Adrenal gland (tissue), 12 donors: Measurements from ENCODE around the gene PARVA. TPM values are rescaled to one million over a fixed set of nuclear protein-coding genes. Genes with fewer than 3 reads are reported as not detected.

Source experiments
- DNase-seq, 7 donors: peaks; one replicate each; pipeline ENCODE4 v3.0.0-alpha.2; 2019 to 2020
- H3K27ac ChIP-seq, 5 donors: fragments of 200-600 bp; sonication (generic) in 4 of 5; 1 replicate in 3 of 5; 2 replicates in 2 of 5; pipeline versions ENCODE4 v1.5.1 to v1.8.0; 2016 to 2020; ENCODE audit warnings: mild to moderate bottlenecking in 1 of 5
- H3K27me3 ChIP-seq: fragments of 200-600 bp; 2 replicates; pipeline ENCODE4 v1.8.0; 2021
- H3K36me3 ChIP-seq, 2 donors: fragments of 200-600 bp; replicated peaks in 1 of 2; 1 replicate in 1 of 2; 2 replicates in 1 of 2; pipeline versions ENCODE4 v1.5.1 to v1.8.0; 2018 to 2022
- H3K4me1 ChIP-seq, 2 donors: fragments of 200-600 bp; replicated peaks in 1 of 2; 1 replicate in 1 of 2; 2 replicates in 1 of 2; pipeline versions ENCODE4 v1.5.1 to v1.8.0; 2018 to 2021
- H3K4me3 ChIP-seq, 4 donors: fragments of 200-600 bp; sonication (generic) in 3 of 4; one replicate each; pipeline ENCODE4 v1.5.1; 2016 to 2018
- H3K9me3 ChIP-seq, 3 donors: fragments of 200-600 bp; sonication (generic) in 1 of 3; replicated peaks in 1 of 3; 1 replicate in 2 of 3; 2 replicates in 1 of 3; pipeline versions ENCODE4 v1.5.1 to v1.8.0; 2016 to 2021
- POLR2A ChIP-seq, 2 donors: fragments of 450-650 bp; IDR thresholded peaks; one replicate each; pipeline ENCODE4 v1.6.1; 2017; ENCODE audit warnings: antibody characterized with exemption in 2 of 2, mild to moderate bottlenecking in 2 of 2, moderate library complexity in 1 of 2
- WGBS, 4 donors: extraction: QIAGEN DNeasy Blood & Tissue Kit in 2 of 4; methylation state at CpG; one replicate each; pipeline versions ENCODE4 v1.1.5 to v1.1.7; 2013 to 2017; 5-methylcytosine and 5-hydroxymethylcytosine counted together
- intact Hi-C, 2 donors: fragments of 100-400 bp; cut with DNase I; formaldehyde crosslinking; loops; one replicate each; pipeline versions ENCODE4 v1.14.1 to v1.15.0; 2022 to 2023
- polyA plus RNA-seq, 3 donors: library from polyadenylated mRNA; stranded (reverse); fragments of 200-250 nt in 2 of 3; fragments of 350-450 nt in 1 of 3; fragmentation: Illumina TruSeq in 1 of 3; extraction: RNeasy Lipid Tissue Mini Kit (QIAGEN cat#74804) in 1 of 3; gene quantifications; one replicate each; pipeline ENCODE4 v1.2.3, GENCODE V29; 2013 to 2014
- total RNA-seq, 9 donors: library from RNA; depleted of rRNA in 4 of 9; stranded (reverse); fragments of >200 nt in 4 of 9; fragments of 120-200 nt in 1 of 9; fragmentation: NEBNext Ultra II Directional in 1 of 9; extraction: Animal tissue kit (Norgen Biotek cat#: 25700) in 1 of 9; gene quantifications; one replicate each; pipeline versions ENCODE4 v1.1.0 to v1.2.4, GENCODE V29; 2013 to 2023
- TF ChIP-seq, protein P1 (sequence below), 6 experiments: fragments of 450-650 bp in 4 of 6; fragments of 200-600 bp in 2 of 6; sonication (generic) in 1 of 6; IDR thresholded peaks; 1 replicate in 5 of 6; 2 replicates in 1 of 6; pipeline versions ENCODE4 v1.5.1 to v1.8.0; 2016 to 2021; ENCODE audit warnings: antibody characterized with exemption in 6 of 6, mild to moderate bottlenecking in 2 of 6, moderate library complexity in 1 of 6
- donor health status: healthy with polysubstance abuse.
- donor health status: Bipolar disorder and iron deficiency.
- donor health status: DM: yes; HTN: yes; CAD: no.
- donor health status: DM: no; HTN: no; CAD: no.
- donor health status: DM: no; HTN: no; CAD: no.
- donor health status: DM: yes; HTN: yes; CAD: no.

Gene PARVA
- total and polyA plus RNA-seq, 12 donors, result 13.0 to 58.9 (median 31.4) TPM

DNA sequence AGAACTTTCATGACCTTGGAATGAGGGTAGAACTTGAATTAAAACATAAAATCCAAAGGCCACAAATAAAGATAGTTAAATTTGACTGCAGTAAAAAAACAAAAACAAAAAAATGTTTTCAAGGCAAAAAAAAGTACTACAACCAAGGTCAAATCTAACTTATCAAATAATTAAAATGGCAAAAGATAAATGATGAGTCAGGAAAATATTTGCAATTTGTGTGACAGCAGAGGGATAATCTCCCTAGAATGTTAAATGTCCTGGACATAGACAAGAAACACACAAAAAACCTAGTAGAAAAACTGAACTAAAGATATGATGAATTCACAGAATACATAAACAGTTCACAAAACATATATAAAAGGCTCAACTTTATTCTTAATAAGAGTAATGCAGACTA lies 186.6 kb downstream of the PARVA start:
- Histone ChIP-seq H3K27me3 (no peaks in the 10 kb centered on the region), H3K4me3 (no peak overlapping the region), H3K9me3 (no peaks in the 10 kb centered on the region), H3K36me3 (no peaks in the 10 kb centered on the region), H3K4me1 (no peaks in the 10 kb centered on the region), H3K27ac (no peak overlapping the region)
- TF ChIP-seq POLR2A (IDR thresholded peaks at IDR 0.05), result no peak
- TF ChIP-seq, protein P1, sequence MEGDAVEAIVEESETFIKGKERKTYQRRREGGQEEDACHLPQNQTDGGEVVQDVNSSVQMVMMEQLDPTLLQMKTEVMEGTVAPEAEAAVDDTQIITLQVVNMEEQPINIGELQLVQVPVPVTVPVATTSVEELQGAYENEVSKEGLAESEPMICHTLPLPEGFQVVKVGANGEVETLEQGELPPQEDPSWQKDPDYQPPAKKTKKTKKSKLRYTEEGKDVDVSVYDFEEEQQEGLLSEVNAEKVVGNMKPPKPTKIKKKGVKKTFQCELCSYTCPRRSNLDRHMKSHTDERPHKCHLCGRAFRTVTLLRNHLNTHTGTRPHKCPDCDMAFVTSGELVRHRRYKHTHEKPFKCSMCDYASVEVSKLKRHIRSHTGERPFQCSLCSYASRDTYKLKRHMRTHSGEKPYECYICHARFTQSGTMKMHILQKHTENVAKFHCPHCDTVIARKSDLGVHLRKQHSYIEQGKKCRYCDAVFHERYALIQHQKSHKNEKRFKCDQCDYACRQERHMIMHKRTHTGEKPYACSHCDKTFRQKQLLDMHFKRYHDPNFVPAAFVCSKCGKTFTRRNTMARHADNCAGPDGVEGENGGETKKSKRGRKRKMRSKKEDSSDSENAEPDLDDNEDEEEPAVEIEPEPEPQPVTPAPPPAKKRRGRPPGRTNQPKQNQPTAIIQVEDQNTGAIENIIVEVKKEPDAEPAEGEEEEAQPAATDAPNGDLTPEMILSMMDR (IDR thresholded peaks at IDR 0.05), result no peak
- intact Hi-C loops, result no loop called here
- no peak for DNase-seq

DNA sequence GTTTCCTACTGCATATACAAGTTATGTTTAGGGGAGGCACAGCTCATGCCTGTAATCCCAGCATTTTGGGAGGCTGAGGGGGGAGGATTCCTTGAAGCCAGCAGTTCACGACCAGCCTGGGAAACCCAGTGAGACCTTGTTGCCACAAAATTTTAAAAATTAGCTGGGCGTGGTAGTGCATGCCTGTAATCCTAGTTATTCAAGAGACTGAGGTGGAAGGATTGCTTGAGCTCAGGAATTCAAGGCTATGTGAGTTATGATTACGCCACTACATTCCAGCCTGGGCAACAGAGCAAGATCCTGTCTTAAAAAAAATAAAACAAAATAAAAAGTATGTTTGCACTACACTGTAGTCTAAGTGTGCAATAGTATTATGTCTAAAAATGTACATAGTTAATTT lies 188.0 kb downstream of the PARVA start:
- Histone ChIP-seq H3K4me3 (no peak overlapping the region), H3K27me3 (no peaks in the 10 kb centered on the region), H3K27ac (no peak overlapping the region), H3K4me1 (no peaks in the 10 kb centered on the region), H3K9me3 (no peaks in the 10 kb centered on the region), H3K36me3 (no peaks in the 10 kb centered on the region)
- no peak for TF ChIP-seq POLR2A (IDR thresholded peaks at IDR 0.05)
- TF ChIP-seq, protein P1 (IDR thresholded peaks at IDR 0.05), result no peak
- intact Hi-C loops, result no loop called here
- WGBS, 4 donors, result 61 to 78% (median 72%) methylated on average over 3 of the region's 3 CpGs
- DNase-seq, result no peak

DNA sequence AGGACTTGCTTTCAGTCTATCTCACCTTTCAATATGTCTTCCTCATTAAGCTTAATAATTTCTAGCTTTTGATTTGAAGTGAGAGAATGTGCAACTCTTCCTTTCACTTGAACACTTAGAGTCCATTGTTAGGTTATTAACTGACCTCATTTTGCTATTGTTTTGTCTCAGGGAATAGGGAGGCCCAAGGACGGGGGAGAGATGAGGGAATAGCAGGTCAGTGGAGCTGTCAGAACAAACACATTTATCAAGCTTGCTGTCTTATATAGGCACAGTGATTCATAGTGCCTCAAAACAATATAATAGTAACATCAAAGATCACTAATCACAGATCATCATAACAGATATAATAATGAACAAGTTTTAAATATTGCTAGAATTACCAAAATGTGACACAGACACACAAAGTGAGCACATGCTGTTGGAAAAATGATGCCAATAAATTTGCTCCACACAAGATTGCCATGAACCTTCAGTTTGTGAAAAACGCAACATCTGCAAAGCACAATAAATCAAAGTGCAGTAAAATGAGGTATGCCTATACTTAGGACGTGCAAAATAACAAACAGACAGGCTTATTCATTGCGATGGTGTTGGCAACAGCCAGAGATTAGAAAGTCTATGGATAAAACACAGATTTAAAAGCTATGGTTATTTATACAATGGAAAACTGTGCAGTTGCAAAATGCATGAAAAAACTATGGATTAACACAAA lies 190.5 kb downstream of the PARVA start:
- 32 to 47% (median 38%) methylated on average over 4 of the region's 4 CpGs for WGBS, 4 donors
- no peak for DNase-seq

DNA sequence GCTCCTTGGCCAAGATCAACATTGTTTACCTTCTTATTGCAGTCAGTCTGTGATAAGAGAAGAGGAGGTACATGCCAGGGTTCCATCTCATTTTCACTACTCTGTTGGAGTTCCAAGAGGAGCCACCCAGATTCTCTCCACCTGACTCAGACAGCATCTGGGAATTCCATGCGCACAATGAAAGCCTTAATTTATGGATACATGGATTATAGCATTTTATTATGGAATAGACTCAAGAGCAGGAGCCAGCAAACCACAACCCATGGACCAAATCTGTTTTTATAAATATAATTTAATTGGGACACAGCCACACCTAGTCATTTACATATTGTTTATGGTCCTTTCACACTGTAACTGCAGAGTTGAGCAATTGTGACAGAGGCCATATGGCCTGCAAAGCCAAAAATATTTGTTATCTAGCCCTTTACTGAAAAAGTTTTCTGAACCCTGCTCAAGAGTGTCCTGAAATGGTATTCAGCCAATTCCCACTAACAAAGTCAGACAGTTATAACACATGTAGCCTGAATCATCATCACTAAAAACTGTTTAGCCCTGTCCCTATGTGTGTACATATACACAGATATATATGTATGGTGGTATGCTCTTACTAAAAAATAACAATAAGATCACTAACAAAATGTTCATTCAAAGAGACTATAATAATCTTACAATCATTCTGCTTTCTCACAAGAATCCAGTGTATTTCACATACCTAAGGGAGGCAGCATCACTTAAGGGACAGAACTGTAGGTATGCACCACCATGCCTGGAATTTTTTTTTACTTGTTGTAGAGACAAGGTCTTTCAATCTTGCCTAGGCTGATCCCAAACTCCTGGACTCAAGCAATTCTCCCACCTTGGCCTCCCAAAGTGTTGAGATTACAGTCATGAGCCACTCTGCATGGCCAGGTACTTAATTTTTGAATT lies 192.4 kb downstream of the PARVA start:
- DNase-seq, result no peak
- Histone ChIP-seq H3K9me3 (no peaks in the 10 kb centered on the region), H3K4me1 (no peaks in the 10 kb centered on the region), H3K27me3 (no peaks in the 10 kb centered on the region), H3K36me3 (no peaks in the 10 kb centered on the region), H3K4me3 (no peak overlapping the region), H3K27ac (no peak overlapping the region)
- TF ChIP-seq, protein P1 (IDR thresholded peaks at IDR 0.05), result no peak
- TF ChIP-seq POLR2A (IDR thresholded peaks at IDR 0.05), result no peak
- WGBS, 4 donors, result 89 to 100% (median 94%) methylated on average over 1 of the region's 1 CpG
- intact Hi-C loops, result no loop called here

More for the DNA sequence above, 190.5 kb downstream of the PARVA start:
- H3K9me3 ChIP-seq, result no peaks in the 10 kb centered on the region
- no peaks in the 10 kb centered on the region for H3K4me1 ChIP-seq
- no peak overlapping the region for H3K27ac ChIP-seq
- intact Hi-C loops, result no loop called here
- no peak overlapping the region for H3K4me3 ChIP-seq
- no peaks in the 10 kb centered on the region for H3K27me3 ChIP-seq
- no peaks in the 10 kb centered on the region for H3K36me3 ChIP-seq
- TF ChIP-seq, protein P1 (IDR thresholded peaks at IDR 0.05), result no peak
- TF ChIP-seq POLR2A (IDR thresholded peaks at IDR 0.05), result no peak
